Caki2 (cell line): ENCODE measurements around the gene SEC31A. TPM values are rescaled to one million over a fixed set of nuclear protein-coding genes. Genes with fewer than 3 reads are reported as not detected.
A peak's percentile ranks its signal among the peaks of the same experiment; 100 is the strongest.

Experiments
- DNase-seq: peaks from one replicate; pipeline ENCODE4 v3.0.0-alpha.2; 2015; ENCODE audit warnings: low read depth
- in situ Hi-C: cut with HindIII; loops from 2 replicates; pipeline ENCODE4 v1.10.0; 2016; ENCODE audit warnings: low sequenced_read_pairs, low pct_unique_long_range_greater_than_20kb, mixed read lengths
- total RNA-seq: library from RNA; depleted of rRNA; stranded (reverse); fragments of >200 nt; shearing (Covaris generic); gene quantifications from 2 replicates; pipeline ENCODE4 v1.2.3, GENCODE V29; 2014; ENCODE audit warnings: low replicate concordance

The SEC31A gene
- total RNA-seq, 1 experiment from 2014 or later: 88.7 TPM

- in situ Hi-C loops: no loop called here
Measured at GRCh38 chr4:82809619-82810018, 81.3 kb downstream of the SEC31A start.

GRCh38 chr4:82803746-82804145, 87.2 kb downstream of the SEC31A start:
- no peak for DNase-seq
- in situ Hi-C loops: no loop called here

More at GRCh38 chr4:82809619-82810018, 81.3 kb downstream of the SEC31A start:
- no peak for DNase-seq

- in situ Hi-C loops: no loop called here
- no peak for DNase-seq
Measured at GRCh38 chr4:82802911-82803310, 88.0 kb downstream of the SEC31A start.

- in situ Hi-C loops: no loop called here
- DNase-seq: no peak
Measured at GRCh38 chr4:82801910-82802521, 88.9 kb downstream of the SEC31A start.

- in situ Hi-C loops: no loop called here
- DNase-seq: no peak
Measured at GRCh38 chr4:82799006-82799881, 91.7 kb downstream of the SEC31A start.

- in situ Hi-C loops: no loop called here
- peak; percentile 47 for DNase-seq
Measured at GRCh38 chr4:82798168-82799005, 92.6 kb downstream of the SEC31A start, which contains the start of gene SCD5. TSS of gene SCD5 (minus strand) at chr4:82798796. CDS start at chr4:82798537, 259 bp downstream.

GRCh38 chr4:82797405-82798111, 93.4 kb downstream of the SEC31A start:
- in situ Hi-C loops: no loop called here
- no peak for DNase-seq

GRCh38 chr4:82797040-82797404, 93.9 kb downstream of the SEC31A start:
- DNase-seq: no peak
- in situ Hi-C loops: no loop called here

GRCh38 chr4:82792912-82793649, 97.9 kb downstream of the SEC31A start:
- no peak for DNase-seq
- in situ Hi-C loops: no loop called here

GRCh38 chr4:82791179-82791578, 99.8 kb downstream of the SEC31A start:
- in situ Hi-C loops: no loop called here

GRCh38 chr4:82790060-82790660, 100.8 kb downstream of the SEC31A start:
- in situ Hi-C loops: no loop called here
- DNase-seq: no peak

More at GRCh38 chr4:82791179-82791578, 99.8 kb downstream of the SEC31A start:
- DNase-seq: no peak

GRCh38 chr4:82789025-82789776, 101.8 kb downstream of the SEC31A start:
- in situ Hi-C loops: no loop called here
- DNase-seq: no peak

GRCh38 chr4:82787342-82787741, 103.6 kb downstream of the SEC31A start:
- in situ Hi-C loops: no loop called here
- no peak for DNase-seq

GRCh38 chr4:82786828-82787227, 104.1 kb downstream of the SEC31A start:
- in situ Hi-C loops: no loop called here
- no peak for DNase-seq

- no peak for DNase-seq
- in situ Hi-C loops: no loop called here
Measured at GRCh38 chr4:82785611-82786400, 105.1 kb downstream of the SEC31A start.
